Activated CD4-positive, alpha-beta T cell treated with anti-CD3 and anti-CD28 coated beads for 1 hour (primary cell): Measurements from ENCODE around the gene TRIM40.

Source experiments
- DNase-seq: peaks from one replicate; pipeline ENCODE4 v3.0.0-alpha.2; 2020

The TRIM40 gene

GRCh38 chr6:30135757-30136156 lies at the start of gene TRIM40:
Gene TRIM40, plus strand, starts transcription at chr6:30136140. Its CDS starts 897 bp downstream, at chr6:30137037.
- no peak for DNase-seq

- DNase-seq = no peak
These were observed 48.1 kb upstream of the TRIM40 start for GRCh38 chr6:30087876-30088275.

GRCh38 chr6:30091577-30092381 lies 44.2 kb upstream of the TRIM40 start:
- no peak for DNase-seq

GRCh38 chr6:30092852-30093543 lies 42.9 kb upstream of the TRIM40 start:
- no peak for DNase-seq

- no peak for DNase-seq
These were observed 41.8 kb upstream of the TRIM40 start for GRCh38 chr6:30093951-30094661.

- no peak for DNase-seq
These were observed 39.1 kb upstream of the TRIM40 start for GRCh38 chr6:30096829-30097228.

- no peak for DNase-seq
These were observed 37.8 kb upstream of the TRIM40 start for GRCh38 chr6:30097902-30098768.

GRCh38 chr6:30100154-30100553 lies 35.8 kb upstream of the TRIM40 start:
- DNase-seq = no peak

- DNase-seq = no peak
These were observed 35.1 kb upstream of the TRIM40 start for GRCh38 chr6:30100585-30101443.

- peak; percentile 42 for DNase-seq
These were observed 34.2 kb upstream of the TRIM40 start for GRCh38 chr6:30101444-30102413.

GRCh38 chr6:30102414-30102969 lies 33.4 kb upstream of the TRIM40 start:
- DNase-seq = no peak

GRCh38 chr6:30102970-30103871 lies 32.7 kb upstream of the TRIM40 start:
- DNase-seq = peak; percentile 70

GRCh38 chr6:30103872-30104179 lies 32.1 kb upstream of the TRIM40 start:
- DNase-seq = no peak

GRCh38 chr6:30104661-30105060 lies 31.3 kb upstream of the TRIM40 start:
- DNase-seq = no peak

GRCh38 chr6:30111266-30111856 lies 24.6 kb upstream of the TRIM40 start:
- DNase-seq = no peak

GRCh38 chr6:30112402-30112994 lies 23.4 kb upstream of the TRIM40 start:
- DNase-seq = no peak

- DNase-seq = no peak
These were observed 22.8 kb upstream of the TRIM40 start, which contains the start of gene TRIM31 for GRCh38 chr6:30113003-30113759. Gene TRIM31, minus strand, starts transcription at chr6:30113090. Its CDS starts 285 bp downstream, at chr6:30112805.
